ENCODE measurements around the gene LCN15.
"Not testable (repeated sequence)": the region's sequence is repeated elsewhere in the genome, so short reads cannot be mapped to it uniquely, and the experiment has no call there.

Gene LCN15

GRCh38 chr9:136773386-136774044, 9.2 kb upstream of the LCN15 start:
- peak overlapping the region in 1 of 2 donors; percentile 6 for H3K4me3 ChIP-seq (ENCODE audit: low read length in 2 of 2)
- no peak for DNase-seq (ENCODE audit: low spot score)
- WGBS, 2 donors (ENCODE audit: extremely low coverage in 2 of 2, insufficient read length in 2 of 2, insufficient replicate concordance in 1 of 2) = no CpG with 5 or more reads among the region's 7 CpGs
- H3K9ac ChIP-seq (ENCODE audit: low read depth, low read length, poor library complexity) = peak overlapping the region; percentile 7
- peak overlapping the region; percentile 13 for H2AK5ac ChIP-seq (ENCODE audit: low read depth, low read length)
- no peak overlapping the region for H3K23ac ChIP-seq (ENCODE audit: low read depth, low read length, poor library complexity)
- H4K91ac ChIP-seq (ENCODE audit: low read depth, low read length, poor library complexity) = no peak overlapping the region
- peaks cover 6 to 12% of the 10 kb centered on the region in 2 donors for H3K9me3 ChIP-seq (replicated peaks in 1 of 2; ENCODE audit: control insufficient read depth in 2 of 2, insufficient read depth in 1 of 2, low read depth in 1 of 2, low read length in 2 of 2)
- no peak overlapping the region for H3K18ac ChIP-seq (ENCODE audit: low read length)
- no peak overlapping the region for H2BK5ac ChIP-seq (ENCODE audit: low read length)
- no peak overlapping the region for H3K14ac ChIP-seq (ENCODE audit: low read length)
- H3K27me3 ChIP-seq (ENCODE audit: control insufficient read depth in 3 of 3, insufficient read depth in 3 of 3, low read depth in 1 of 3, low read length in 3 of 3) = peaks cover 0 to 16% (median 0%) of the 10 kb centered on the region in 3 experiments
- H4K8ac ChIP-seq (ENCODE audit: low read depth, low read length) = no peak overlapping the region
- H2BK15ac ChIP-seq (ENCODE audit: low read length) = no peak overlapping the region
- no peaks in the 10 kb centered on the region for H3K79me1 ChIP-seq (ENCODE audit: low read depth, low read length)
- no peak overlapping the region for H3K27ac ChIP-seq (replicated peaks; ENCODE audit: low read length)
- no peaks in the 10 kb centered on the region for H3K36me3 ChIP-seq (replicated peaks in 1 of 2; ENCODE audit: control insufficient read depth in 2 of 2, insufficient read depth in 2 of 2, low read length in 2 of 2)
- peak overlapping the region; percentile 16 for H2BK12ac ChIP-seq (ENCODE audit: low read length)
- H3K4me1 ChIP-seq (ENCODE audit: control insufficient read depth in 2 of 2, insufficient read depth in 1 of 2, low read depth in 1 of 2, low read length in 2 of 2) = peaks cover 2% of the 10 kb centered on the region in 2 donors
- peak overlapping the region; percentile 73 for H2AFZ ChIP-seq (ENCODE audit: low read length)
- H3K4ac ChIP-seq (ENCODE audit: low read length) = no peak overlapping the region
- no peak overlapping the region for H2BK120ac ChIP-seq (ENCODE audit: low read depth, low read length)
- H3K4me2 ChIP-seq (ENCODE audit: insufficient read depth, low read length, poor library complexity, severe bottlenecking) = no peak overlapping the region

- Histone ChIP-seq H3K4me3 (ENCODE audit: low read length in 2 of 2) (no peak overlapping the region), H3K27me3 (ENCODE audit: control insufficient read depth in 3 of 3, insufficient read depth in 3 of 3, low read depth in 1 of 3, low read length in 3 of 3) (peaks cover 0 to 8% (median 2%) of the 10 kb centered on the region in 3 experiments), H3K4me2 (ENCODE audit: insufficient read depth, low read length, poor library complexity, severe bottlenecking) (no peak overlapping the region), H4K8ac (ENCODE audit: low read depth, low read length) (no peak overlapping the region), H3K18ac (ENCODE audit: low read length) (no peak overlapping the region), H3K27ac (replicated peaks; ENCODE audit: low read length) (no peak overlapping the region), H2BK12ac (ENCODE audit: low read length) (no peak overlapping the region), H3K79me1 (ENCODE audit: low read depth, low read length) (no peaks in the 10 kb centered on the region), H3K4me1 (ENCODE audit: control insufficient read depth in 2 of 2, insufficient read depth in 1 of 2, low read depth in 1 of 2, low read length in 2 of 2) (peaks cover 2% of the 10 kb centered on the region in 2 donors), H3K4ac (ENCODE audit: low read length) (no peak overlapping the region), H3K9ac (ENCODE audit: low read depth, low read length, poor library complexity) (no peak overlapping the region), H2AK5ac (ENCODE audit: low read depth, low read length) (peak overlapping the region; percentile 61), H2BK120ac (ENCODE audit: low read depth, low read length) (no peak overlapping the region), H3K9me3 (replicated peaks in 1 of 2; ENCODE audit: control insufficient read depth in 2 of 2, insufficient read depth in 1 of 2, low read depth in 1 of 2, low read length in 2 of 2) (peaks cover 6 to 12% of the 10 kb centered on the region in 2 donors), H3K23ac (ENCODE audit: low read depth, low read length, poor library complexity) (no peak overlapping the region), H2AFZ (ENCODE audit: low read length) (no peak overlapping the region), H2BK15ac (ENCODE audit: low read length) (no peak overlapping the region), H2BK5ac (ENCODE audit: low read length) (no peak overlapping the region), H3K36me3 (replicated peaks in 1 of 2; ENCODE audit: control insufficient read depth in 2 of 2, insufficient read depth in 2 of 2, low read length in 2 of 2) (no peaks in the 10 kb centered on the region), H3K14ac (ENCODE audit: low read length) (no peak overlapping the region), H4K91ac (ENCODE audit: low read depth, low read length, poor library complexity) (no peak overlapping the region)
- no peak for DNase-seq (ENCODE audit: low spot score)
- no CpG with 5 or more reads among the region's 3 CpGs for WGBS, 2 donors (ENCODE audit: extremely low coverage in 2 of 2, insufficient read length in 2 of 2, insufficient replicate concordance in 1 of 2)
Observed at GRCh38 chr9:136771907-136772415, 7.6 kb upstream of the LCN15 start.

- no CpG with 5 or more reads among the region's 16 CpGs for WGBS, 2 donors (ENCODE audit: extremely low coverage in 2 of 2, insufficient read length in 2 of 2, insufficient replicate concordance in 1 of 2)
- no peaks in the 10 kb centered on the region for H3K36me3 ChIP-seq (replicated peaks in 1 of 2; ENCODE audit: control insufficient read depth in 2 of 2, insufficient read depth in 2 of 2, low read length in 2 of 2)
- H3K9me3 ChIP-seq (replicated peaks in 1 of 2; ENCODE audit: control insufficient read depth in 2 of 2, insufficient read depth in 1 of 2, low read depth in 1 of 2, low read length in 2 of 2) = peaks cover 6 to 12% of the 10 kb centered on the region in 2 donors
- H3K4ac ChIP-seq (ENCODE audit: low read length) = no peak overlapping the region
- peak; percentile 52 for DNase-seq (ENCODE audit: low spot score)
- H3K4me2 ChIP-seq (ENCODE audit: insufficient read depth, low read length, poor library complexity, severe bottlenecking) = peak overlapping the region; percentile 45
- no peaks in the 10 kb centered on the region for H3K79me1 ChIP-seq (ENCODE audit: low read depth, low read length)
- no peak overlapping the region for H3K23ac ChIP-seq (ENCODE audit: low read depth, low read length, poor library complexity)
- H2BK5ac ChIP-seq (ENCODE audit: low read length) = no peak overlapping the region
- H2BK120ac ChIP-seq (ENCODE audit: low read depth, low read length) = no peak overlapping the region
- H3K18ac ChIP-seq (ENCODE audit: low read length) = peak overlapping the region; percentile 48
- H4K8ac ChIP-seq (ENCODE audit: low read depth, low read length) = no peak overlapping the region
- H3K27me3 ChIP-seq (ENCODE audit: control insufficient read depth in 3 of 3, insufficient read depth in 3 of 3, low read depth in 1 of 3, low read length in 3 of 3) = peaks cover 0 to 9% (median 2%) of the 10 kb centered on the region in 3 experiments
- H3K9ac ChIP-seq (ENCODE audit: low read depth, low read length, poor library complexity) = no peak overlapping the region
- peaks cover 2% of the 10 kb centered on the region in 2 donors for H3K4me1 ChIP-seq (ENCODE audit: control insufficient read depth in 2 of 2, insufficient read depth in 1 of 2, low read depth in 1 of 2, low read length in 2 of 2)
- H3K27ac ChIP-seq (replicated peaks; ENCODE audit: low read length) = no peak overlapping the region
- no peak overlapping the region for H4K91ac ChIP-seq (ENCODE audit: low read depth, low read length, poor library complexity)
- H2AK5ac ChIP-seq (ENCODE audit: low read depth, low read length) = no peak overlapping the region
- no peak overlapping the region for H2BK15ac ChIP-seq (ENCODE audit: low read length)
- no peak overlapping the region for H2BK12ac ChIP-seq (ENCODE audit: low read length)
- peak overlapping the region; percentile 71 for H2AFZ ChIP-seq (ENCODE audit: low read length)
- H3K14ac ChIP-seq (ENCODE audit: low read length) = no peak overlapping the region
- H3K4me3 ChIP-seq (ENCODE audit: low read length in 2 of 2) = no peak overlapping the region
Observed at GRCh38 chr9:136769710-136770191, 5.4 kb upstream of the LCN15 start.

- not testable (repeated sequence) for H2AFZ ChIP-seq (ENCODE audit: low read length); H3K4me3 ChIP-seq (ENCODE audit: low read length in 2 of 2); H3K9me3 ChIP-seq (replicated peaks in 1 of 2; ENCODE audit: control insufficient read depth in 2 of 2, insufficient read depth in 1 of 2, low read depth in 1 of 2, low read length in 2 of 2); H4K8ac ChIP-seq (ENCODE audit: low read depth, low read length); DNase-seq (ENCODE audit: low spot score); H4K91ac ChIP-seq (ENCODE audit: low read depth, low read length, poor library complexity); H3K18ac ChIP-seq (ENCODE audit: low read length); H3K9ac ChIP-seq (ENCODE audit: low read depth, low read length, poor library complexity); H3K27ac ChIP-seq (replicated peaks; ENCODE audit: low read length); H3K79me1 ChIP-seq (ENCODE audit: low read depth, low read length); H3K14ac ChIP-seq (ENCODE audit: low read length); H3K36me3 ChIP-seq (replicated peaks in 1 of 2; ENCODE audit: control insufficient read depth in 2 of 2, insufficient read depth in 2 of 2, low read length in 2 of 2); H3K23ac ChIP-seq (ENCODE audit: low read depth, low read length, poor library complexity); H3K27me3 ChIP-seq (ENCODE audit: control insufficient read depth in 3 of 3, insufficient read depth in 3 of 3, low read depth in 1 of 3, low read length in 3 of 3); H3K4ac ChIP-seq (ENCODE audit: low read length); H2BK12ac ChIP-seq (ENCODE audit: low read length); H2BK5ac ChIP-seq (ENCODE audit: low read length); H2AK5ac ChIP-seq (ENCODE audit: low read depth, low read length); H3K4me2 ChIP-seq (ENCODE audit: insufficient read depth, low read length, poor library complexity, severe bottlenecking); H2BK15ac ChIP-seq (ENCODE audit: low read length); H2BK120ac ChIP-seq (ENCODE audit: low read depth, low read length)
- H3K4me1 ChIP-seq (ENCODE audit: control insufficient read depth in 2 of 2, insufficient read depth in 1 of 2, low read depth in 1 of 2, low read length in 2 of 2) = peaks cover 5 to 12% of the 10 kb centered on the region in 2 donors
- no CpG with 5 or more reads among the region's 18 CpGs for WGBS, 2 donors (ENCODE audit: extremely low coverage in 2 of 2, insufficient read length in 2 of 2, insufficient replicate concordance in 1 of 2)
Observed at GRCh38 chr9:136766410-136767120, 2.2 kb upstream of the LCN15 start.

All from neuronal stem cell (in vitro differentiated cells).